Esophagus squamous epithelium (tissue), 4 donors: ENCODE measurements around the gene LRRC4.

Experiments
- CTCF ChIP-seq, 6 experiments: fragments of 450-650 bp in 4 of 6; fragments of 200-600 bp in 2 of 6; sonication (generic) in 2 of 6; IDR thresholded peaks; one replicate each; pipeline ENCODE4 v1.5.1; 2016 to 2019; ENCODE audit warnings: antibody characterized with exemption in 6 of 6, mild to moderate bottlenecking in 4 of 6, moderate library complexity in 4 of 6
- POLR2A ChIP-seq, 4 donors: fragments of 450-650 bp; IDR thresholded peaks; one replicate each; pipeline ENCODE4 v1.6.1; 2017; ENCODE audit warnings: antibody characterized with exemption in 4 of 4, mild to moderate bottlenecking in 4 of 4, moderate library complexity in 3 of 4

- TF ChIP-seq POLR2A (IDR thresholded peaks at IDR 0.05) (no peak), CTCF (IDR thresholded peaks at IDR 0.05) (no peak)
Measured at GRCh38 chr7:128065872-128066271, 34.6 kb upstream of the LRRC4 start.
